Neural cell (in vitro differentiated cells): ENCODE results near the gene TULP1. TPM values are rescaled to one million over a fixed set of nuclear protein-coding genes. Genes with fewer than 3 reads are reported as not detected.

Experiments used
- H2AFZ ChIP-seq: fragments of 200-600, 300-800 bp; sonication (generic), shearing (Covaris generic); 2 replicates; pipeline ENCODE4 v1.6.0; 2014; ENCODE audit warnings: low read depth, mild to moderate bottlenecking, antibody characterized with exemption, low read length, moderate library complexity
- H3F3A ChIP-seq: fragments of 200-600 bp; shearing (Covaris generic); 2 replicates; pipeline ENCODE4 v1.6.1; 2016; ENCODE audit warnings: mild to moderate bottlenecking, moderate library complexity, mixed read lengths, antibody characterized with exemption, low read length; ENCODE audit not compliant: insufficient read depth, poor library complexity, severe bottlenecking
- H3K27ac ChIP-seq: fragments of 200-600, 300-800 bp; sonication (generic), shearing (Covaris generic); 2 replicates; pipeline ENCODE4 v1.5.1; 2014; ENCODE audit warnings: mild to moderate bottlenecking, low read length, moderate library complexity
- H3K27me3 ChIP-seq: fragments of 300-800, 200-600 bp; sonication (generic), shearing (Covaris generic); 2 replicates; pipeline ENCODE4 v1.6.0; 2014; ENCODE audit warnings: mild to moderate bottlenecking, low read depth, low read length, moderate library complexity; ENCODE audit not compliant: insufficient read depth
- H3K36me3 ChIP-seq: fragments of 300-800, 200-600 bp; sonication (generic), shearing (Covaris generic); 2 replicates; pipeline ENCODE4 v1.5.1; 2014; ENCODE audit warnings: mild to moderate bottlenecking, antibody characterized with exemption, low read length, moderate library complexity; ENCODE audit not compliant: insufficient read depth
- H3K4me2 ChIP-seq: fragments of 300-800, 200-600 bp; sonication (generic), shearing (Covaris generic); 2 replicates; pipeline ENCODE4 v1.6.0; 2014; ENCODE audit warnings: mild to moderate bottlenecking, low read length
- H3K4me3 ChIP-seq: fragments of 300-800, 200-600 bp; sonication (generic), shearing (Covaris generic); 2 replicates; pipeline ENCODE4 v1.5.1; 2014; ENCODE audit warnings: mild to moderate bottlenecking, low read length, moderate library complexity
- H3K79me2 ChIP-seq: fragments of 200-600 bp; shearing (Covaris generic); replicated peaks from 2 replicates; pipeline ENCODE4 v1.6.0; 2014; ENCODE audit warnings: mild to moderate bottlenecking, low read length, moderate library complexity; ENCODE audit not compliant: insufficient read depth
- H3K9ac ChIP-seq: fragments of 300-800, 200-600 bp; sonication (generic), shearing (Covaris generic); 2 replicates; pipeline ENCODE4 v1.6.1; 2016; ENCODE audit warnings: mild to moderate bottlenecking, low read length, mixed read lengths
- H3K9me2 ChIP-seq: fragments of 200-600 bp; shearing (Covaris generic); 2 replicates; pipeline ENCODE4 v1.6.1; 2016; ENCODE audit warnings: mild to moderate bottlenecking, low read length, mixed read lengths; ENCODE audit not compliant: insufficient read depth
- H3K9me3 ChIP-seq: fragments of 200-600, 300-800 bp; sonication (generic), shearing (Covaris generic); 2 replicates; pipeline ENCODE4 v1.6.1; 2016; ENCODE audit warnings: mild to moderate bottlenecking, mixed run types, low read length, moderate library complexity, mixed read lengths
- H4K20me1 ChIP-seq: fragments of 200-600 bp; shearing (Covaris generic); 2 replicates; pipeline ENCODE4 v1.6.1; 2016; ENCODE audit warnings: mild to moderate bottlenecking, mixed run types; ENCODE audit not compliant: insufficient read depth
- EP300 ChIP-seq: fragments of 450-650 bp; conservative IDR thresholded peaks from 2 replicates; pipeline ENCODE4 v1.6.1; 2014; ENCODE audit warnings: antibody characterized with exemption, mild to moderate bottlenecking, moderate library complexity; ENCODE audit not compliant: poor library complexity, severe bottlenecking
- EZH2 ChIP-seq: fragments of 200-600, 300-800 bp; shearing (Covaris generic), sonication (generic); IDR thresholded peaks from 2 replicates; pipeline ENCODE4 v1.6.1; 2014; ENCODE audit warnings: antibody characterized with exemption, low read length, borderline replicate concordance, mild to moderate bottlenecking; ENCODE audit not compliant: insufficient read depth, poor library complexity, severe bottlenecking
- MXI1 ChIP-seq: fragments of 450-650 bp; conservative IDR thresholded peaks from 2 replicates; pipeline ENCODE4 v1.6.1; 2014; ENCODE audit warnings: antibody characterized with exemption, mild to moderate bottlenecking; ENCODE audit not compliant: poor library complexity, severe bottlenecking
- POLR2AphosphoS5 ChIP-seq: IDR thresholded peaks from 2 replicates; pipeline ENCODE4 v1.6.1; 2012
- RAD21 ChIP-seq: fragments of 450-650 bp; conservative IDR thresholded peaks from 2 replicates; pipeline ENCODE4 v1.6.1; 2014; ENCODE audit warnings: antibody characterized with exemption, mild to moderate bottlenecking, moderate library complexity
- SMC3 ChIP-seq: fragments of 450-650 bp; conservative IDR thresholded peaks from 2 replicates; pipeline ENCODE4 v1.6.1; 2014; ENCODE audit warnings: antibody characterized with exemption, mild to moderate bottlenecking, moderate library complexity; ENCODE audit not compliant: poor library complexity
- TAF1 ChIP-seq: IDR thresholded peaks from 2 replicates; pipeline ENCODE4 v1.6.1; 2012; ENCODE audit warnings: low read depth
- polyA plus RNA-seq: library from polyadenylated mRNA; depleted of rRNA; stranded (reverse); fragments of >200 nt; gene quantifications from 2 replicates; pipeline ENCODE4 v1.2.3, GENCODE V29; 2014
- TF ChIP-seq, protein P1 (sequence below): fragments of 450-650 bp; IDR thresholded peaks from 2 replicates; pipeline ENCODE4 v1.5.1; 2014; ENCODE audit warnings: antibody characterized with exemption, mild to moderate bottlenecking, moderate library complexity; ENCODE audit not compliant: poor library complexity, severe bottlenecking
- TF ChIP-seq, protein P2 (sequence below): IDR thresholded peaks from 2 replicates; pipeline ENCODE4 v1.6.1; 2012; ENCODE audit warnings: borderline replicate concordance

The TULP1 gene
- polyA plus RNA-seq, 1 donor from 2014 or later, result not detected

DNA sequence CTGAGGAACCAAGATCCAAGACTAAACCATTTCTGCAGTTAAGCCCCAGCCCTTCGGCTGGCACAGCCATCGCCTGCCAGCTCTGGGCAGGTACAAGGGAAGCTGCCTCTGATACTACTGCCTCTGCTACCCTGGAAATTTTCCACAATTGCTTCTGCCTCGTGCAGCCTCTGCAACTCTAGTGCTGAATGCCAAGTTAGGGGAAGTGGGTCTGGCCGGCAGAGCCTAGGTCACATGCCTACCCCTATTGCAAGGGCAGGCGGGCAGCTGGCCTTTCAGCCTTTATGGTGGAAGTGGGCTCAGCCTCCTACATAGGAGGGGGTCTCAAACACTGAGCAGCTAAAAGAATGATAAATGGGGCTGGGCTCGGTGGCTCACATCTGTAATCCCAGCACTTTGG lies 44.5 kb upstream of the TULP1 start:
- Histone ChIP-seq H3K4me3 (no peak overlapping the region), H3K27ac (no peak overlapping the region), H3K9me2 (no peaks in the 10 kb centered on the region), H3K4me2 (no peak overlapping the region), H3K36me3 (no peaks in the 10 kb centered on the region), H3K9me3 (no peaks in the 10 kb centered on the region), H3K9ac (no peak overlapping the region), H3K79me2 (no peaks in the 10 kb centered on the region), H3K27me3 (no peaks in the 10 kb centered on the region), H4K20me1 (no peaks in the 10 kb centered on the region), H2AFZ (no peak overlapping the region), H3F3A (no peaks in the 10 kb centered on the region)
- TF ChIP-seq POLR2AphosphoS5, result no peak
- no peak for TF ChIP-seq EZH2
- no peak for TF ChIP-seq RAD21
- TF ChIP-seq, protein P1, sequence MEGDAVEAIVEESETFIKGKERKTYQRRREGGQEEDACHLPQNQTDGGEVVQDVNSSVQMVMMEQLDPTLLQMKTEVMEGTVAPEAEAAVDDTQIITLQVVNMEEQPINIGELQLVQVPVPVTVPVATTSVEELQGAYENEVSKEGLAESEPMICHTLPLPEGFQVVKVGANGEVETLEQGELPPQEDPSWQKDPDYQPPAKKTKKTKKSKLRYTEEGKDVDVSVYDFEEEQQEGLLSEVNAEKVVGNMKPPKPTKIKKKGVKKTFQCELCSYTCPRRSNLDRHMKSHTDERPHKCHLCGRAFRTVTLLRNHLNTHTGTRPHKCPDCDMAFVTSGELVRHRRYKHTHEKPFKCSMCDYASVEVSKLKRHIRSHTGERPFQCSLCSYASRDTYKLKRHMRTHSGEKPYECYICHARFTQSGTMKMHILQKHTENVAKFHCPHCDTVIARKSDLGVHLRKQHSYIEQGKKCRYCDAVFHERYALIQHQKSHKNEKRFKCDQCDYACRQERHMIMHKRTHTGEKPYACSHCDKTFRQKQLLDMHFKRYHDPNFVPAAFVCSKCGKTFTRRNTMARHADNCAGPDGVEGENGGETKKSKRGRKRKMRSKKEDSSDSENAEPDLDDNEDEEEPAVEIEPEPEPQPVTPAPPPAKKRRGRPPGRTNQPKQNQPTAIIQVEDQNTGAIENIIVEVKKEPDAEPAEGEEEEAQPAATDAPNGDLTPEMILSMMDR, result no peak
- TF ChIP-seq MXI1, result no peak
- TF ChIP-seq SMC3, result no peak
- no peak for TF ChIP-seq TAF1
- TF ChIP-seq, protein P2, sequence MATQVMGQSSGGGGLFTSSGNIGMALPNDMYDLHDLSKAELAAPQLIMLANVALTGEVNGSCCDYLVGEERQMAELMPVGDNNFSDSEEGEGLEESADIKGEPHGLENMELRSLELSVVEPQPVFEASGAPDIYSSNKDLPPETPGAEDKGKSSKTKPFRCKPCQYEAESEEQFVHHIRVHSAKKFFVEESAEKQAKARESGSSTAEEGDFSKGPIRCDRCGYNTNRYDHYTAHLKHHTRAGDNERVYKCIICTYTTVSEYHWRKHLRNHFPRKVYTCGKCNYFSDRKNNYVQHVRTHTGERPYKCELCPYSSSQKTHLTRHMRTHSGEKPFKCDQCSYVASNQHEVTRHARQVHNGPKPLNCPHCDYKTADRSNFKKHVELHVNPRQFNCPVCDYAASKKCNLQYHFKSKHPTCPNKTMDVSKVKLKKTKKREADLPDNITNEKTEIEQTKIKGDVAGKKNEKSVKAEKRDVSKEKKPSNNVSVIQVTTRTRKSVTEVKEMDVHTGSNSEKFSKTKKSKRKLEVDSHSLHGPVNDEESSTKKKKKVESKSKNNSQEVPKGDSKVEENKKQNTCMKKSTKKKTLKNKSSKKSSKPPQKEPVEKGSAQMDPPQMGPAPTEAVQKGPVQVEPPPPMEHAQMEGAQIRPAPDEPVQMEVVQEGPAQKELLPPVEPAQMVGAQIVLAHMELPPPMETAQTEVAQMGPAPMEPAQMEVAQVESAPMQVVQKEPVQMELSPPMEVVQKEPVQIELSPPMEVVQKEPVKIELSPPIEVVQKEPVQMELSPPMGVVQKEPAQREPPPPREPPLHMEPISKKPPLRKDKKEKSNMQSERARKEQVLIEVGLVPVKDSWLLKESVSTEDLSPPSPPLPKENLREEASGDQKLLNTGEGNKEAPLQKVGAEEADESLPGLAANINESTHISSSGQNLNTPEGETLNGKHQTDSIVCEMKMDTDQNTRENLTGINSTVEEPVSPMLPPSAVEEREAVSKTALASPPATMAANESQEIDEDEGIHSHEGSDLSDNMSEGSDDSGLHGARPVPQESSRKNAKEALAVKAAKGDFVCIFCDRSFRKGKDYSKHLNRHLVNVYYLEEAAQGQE, result no peak
- no peak for TF ChIP-seq EP300

DNA sequence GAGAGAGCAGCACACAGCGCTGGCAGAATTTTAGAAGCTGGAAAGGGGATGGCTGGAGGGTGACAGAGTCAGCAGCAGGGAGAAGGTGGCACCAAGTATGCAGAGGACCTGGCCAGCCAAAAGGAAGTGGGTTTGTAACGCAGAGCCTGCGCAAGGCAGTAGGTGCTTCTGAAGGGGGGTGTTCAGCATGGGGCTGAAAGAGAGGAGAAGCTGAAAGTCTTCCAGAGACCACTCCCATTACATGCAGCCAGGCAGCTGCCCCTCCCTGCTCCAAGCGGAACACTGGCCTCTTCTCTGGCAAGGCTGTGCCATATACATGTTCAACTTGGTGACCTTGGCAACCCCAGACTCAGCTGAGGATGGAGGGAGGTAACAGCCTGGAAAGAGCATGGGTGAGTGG lies 42.1 kb upstream of the TULP1 start:
- H3K36me3 ChIP-seq, result no peaks in the 10 kb centered on the region
- no peak overlapping the region for H2AFZ ChIP-seq
- H3F3A ChIP-seq, result no peaks in the 10 kb centered on the region
- no peaks in the 10 kb centered on the region for H3K9me2 ChIP-seq
- no peaks in the 10 kb centered on the region for H3K79me2 ChIP-seq
- H3K27ac ChIP-seq, result no peak overlapping the region
- no peak overlapping the region for H3K9ac ChIP-seq
- H3K27me3 ChIP-seq, result no peaks in the 10 kb centered on the region
- no peaks in the 10 kb centered on the region for H3K9me3 ChIP-seq
- no peak overlapping the region for H3K4me3 ChIP-seq
- no peak for TF ChIP-seq TAF1
- TF ChIP-seq, protein P2, result no peak
- TF ChIP-seq MXI1, result no peak
- TF ChIP-seq, protein P1, result no peak
- TF ChIP-seq SMC3, result no peak
- TF ChIP-seq EP300, result no peak
- TF ChIP-seq EZH2, result no peak
- no peak for TF ChIP-seq POLR2AphosphoS5
- no peak for TF ChIP-seq RAD21
- no peak overlapping the region for H3K4me2 ChIP-seq
- no peaks in the 10 kb centered on the region for H4K20me1 ChIP-seq
